Measurements from ENCODE around the gene HTR4. TPM values are rescaled to one million over a fixed set of nuclear protein-coding genes. Genes with fewer than 3 reads are reported as not detected.

HTR4 gene
- total and polyA plus RNA-seq, 4 experiments from 2014 or later = not detected

GRCh38 chr5:148511810-148512347 is 142.4 kb downstream of the HTR4 start:
- H3K4me1 Mint-ChIP-seq = no peaks in the 10 kb centered on the region
- Histone ChIP-seq H3K9me3 (ENCODE audit: control insufficient read depth in 1 of 2, low read length in 2 of 2) (no peaks in the 10 kb centered on the region), H3K4me1 (ENCODE audit: insufficient read depth, low read length) (no peaks in the 10 kb centered on the region), H3K27ac (ENCODE audit: low read depth, low read length) (no peak overlapping the region), H3K4me3 (ENCODE audit: low read length in 2 of 2) (no peak overlapping the region), H3K36me3 (ENCODE audit: insufficient read depth, low read length) (no peaks in the 10 kb centered on the region), H3K27me3 (ENCODE audit: insufficient read depth, low read length) (no peaks in the 10 kb centered on the region)
- intact Hi-C loops (cut with micrococcal nuclease) = no loop called here
- no peak for DNase-seq
- peaks cover 0 to 7% (median 0%) of the 10 kb centered on the region in 8 donors for H3K9me3 Mint-ChIP-seq
- H3K27ac Mint-ChIP-seq = no peak overlapping the region
- H3K27me3 Mint-ChIP-seq = no peaks in the 10 kb centered on the region
- ChIA-PET CTCF (ENCODE audit: partially characterized antibody) (no interaction called here), POLR2A (ENCODE audit: partially characterized antibody) (no interaction called here)
- H3K4me3 Mint-ChIP-seq = no peak overlapping the region
- H3K36me3 Mint-ChIP-seq = no peaks in the 10 kb centered on the region

DNA sequence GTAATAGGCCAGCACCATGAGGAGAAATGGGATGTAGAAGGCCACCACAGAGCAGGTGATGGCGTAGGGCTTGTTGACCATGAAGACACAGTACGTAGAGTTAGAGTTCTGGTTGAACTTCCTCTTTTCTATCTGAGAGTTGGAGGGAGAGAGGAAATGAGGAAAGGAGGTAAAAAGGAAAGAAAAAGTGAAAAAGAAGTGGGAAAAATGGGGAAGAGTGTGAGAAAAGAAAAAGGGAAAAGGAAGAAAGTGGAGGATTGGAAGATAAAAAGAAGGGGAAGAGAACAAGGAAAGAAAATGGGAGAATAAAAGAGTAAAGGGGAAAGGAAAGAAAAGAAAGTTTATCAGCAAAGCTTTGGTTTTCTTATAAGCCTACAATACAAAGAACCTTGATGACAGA is 144.4 kb downstream of the HTR4 start:
- no peaks in the 10 kb centered on the region for H3K4me1 Mint-ChIP-seq
- Histone ChIP-seq H3K27me3 (ENCODE audit: insufficient read depth, low read length) (no peaks in the 10 kb centered on the region), H3K4me3 (ENCODE audit: low read length in 2 of 2) (no peak overlapping the region), H3K36me3 (ENCODE audit: insufficient read depth, low read length) (no peaks in the 10 kb centered on the region), H3K4me1 (ENCODE audit: insufficient read depth, low read length) (no peaks in the 10 kb centered on the region), H3K27ac (ENCODE audit: low read depth, low read length) (no peak overlapping the region), H3K9me3 (ENCODE audit: control insufficient read depth in 1 of 2, low read length in 2 of 2) (no peaks in the 10 kb centered on the region)
- DNase-seq = no peak
- H3K36me3 Mint-ChIP-seq = no peaks in the 10 kb centered on the region
- peaks cover 0 to 7% (median 4%) of the 10 kb centered on the region in 8 donors for H3K9me3 Mint-ChIP-seq
- ChIA-PET POLR2A (ENCODE audit: partially characterized antibody) (no interaction called here), CTCF (ENCODE audit: partially characterized antibody) (no interaction called here)
- H3K4me3 Mint-ChIP-seq = no peak overlapping the region
- intact Hi-C loops (cut with micrococcal nuclease) = no loop called here
- H3K27me3 Mint-ChIP-seq = no peaks in the 10 kb centered on the region
- no peak overlapping the region for H3K27ac Mint-ChIP-seq

- no peak overlapping the region for H3K27ac Mint-ChIP-seq
- H3K36me3 Mint-ChIP-seq = no peaks in the 10 kb centered on the region
- Histone ChIP-seq H3K27ac (ENCODE audit: low read depth, low read length) (no peak overlapping the region), H3K9me3 (ENCODE audit: control insufficient read depth in 1 of 2, low read length in 2 of 2) (no peaks in the 10 kb centered on the region), H3K27me3 (ENCODE audit: insufficient read depth, low read length) (no peaks in the 10 kb centered on the region), H3K4me3 (ENCODE audit: low read length in 2 of 2) (no peak overlapping the region), H3K36me3 (ENCODE audit: insufficient read depth, low read length) (no peaks in the 10 kb centered on the region), H3K4me1 (ENCODE audit: insufficient read depth, low read length) (no peaks in the 10 kb centered on the region)
- H3K4me1 Mint-ChIP-seq = no peaks in the 10 kb centered on the region
- H3K9me3 Mint-ChIP-seq = peaks cover 0 to 18% (median 4%) of the 10 kb centered on the region in 8 donors
- no peak for DNase-seq
- ChIA-PET CTCF (ENCODE audit: partially characterized antibody) (no interaction called here), POLR2A (ENCODE audit: partially characterized antibody) (no interaction called here)
- intact Hi-C loops (cut with micrococcal nuclease) = no loop called here
- peaks cover 3 to 5% of the 10 kb centered on the region in 2 donors for H3K27me3 Mint-ChIP-seq
- H3K4me3 Mint-ChIP-seq = no peak overlapping the region
Measured at GRCh38 chr5:148507648-148508047, 146.7 kb downstream of the HTR4 start.

- Histone ChIP-seq H3K4me1 (ENCODE audit: insufficient read depth, low read length) (no peaks in the 10 kb centered on the region), H3K27ac (ENCODE audit: low read depth, low read length) (no peak overlapping the region), H3K9me3 (ENCODE audit: control insufficient read depth in 1 of 2, low read length in 2 of 2) (no peaks in the 10 kb centered on the region), H3K27me3 (ENCODE audit: insufficient read depth, low read length) (no peaks in the 10 kb centered on the region), H3K4me3 (ENCODE audit: low read length in 2 of 2) (no peak overlapping the region), H3K36me3 (ENCODE audit: insufficient read depth, low read length) (no peaks in the 10 kb centered on the region)
- Mint-ChIP-seq H3K27ac (no peak overlapping the region), H3K27me3 (peaks cover 16 to 28% of the 10 kb centered on the region in 2 donors), H3K9me3 (peaks cover 0 to 8% (median 0%) of the 10 kb centered on the region in 8 donors), H3K4me3 (no peak overlapping the region), H3K36me3 (no peaks in the 10 kb centered on the region), H3K4me1 (no peaks in the 10 kb centered on the region)
- no peak for DNase-seq
- intact Hi-C loops (cut with micrococcal nuclease) = no loop called here
- POLR2A ChIA-PET (ENCODE audit: partially characterized antibody) = no interaction called here
- CTCF ChIA-PET (ENCODE audit: partially characterized antibody) = no interaction called here
Measured at GRCh38 chr5:148499452-148499851, 154.9 kb downstream of the HTR4 start.

DNA sequence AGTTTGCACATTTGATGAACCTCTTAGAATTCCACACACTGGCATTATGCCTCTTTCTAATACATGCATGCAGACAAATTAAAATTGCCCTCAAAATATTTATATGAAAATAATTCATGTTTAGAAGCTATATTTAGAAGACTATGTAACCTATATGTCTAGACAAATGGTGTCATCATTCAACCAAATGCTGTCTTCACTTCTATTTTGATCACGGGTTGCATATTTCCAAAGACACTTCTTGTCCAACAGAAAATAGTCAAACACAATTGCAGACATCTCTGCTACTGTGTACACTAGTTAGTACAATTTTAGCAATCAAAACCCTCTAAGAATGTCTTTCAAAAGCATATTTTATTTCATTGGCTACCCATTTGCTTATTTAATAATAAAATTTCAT is 156.6 kb downstream of the HTR4 start:
- Mint-ChIP-seq H3K4me3 (no peak overlapping the region), H3K4me1 (no peaks in the 10 kb centered on the region), H3K36me3 (no peaks in the 10 kb centered on the region), H3K27me3 (peaks cover 17 to 24% of the 10 kb centered on the region in 2 donors), H3K27ac (no peak overlapping the region), H3K9me3 (no peaks in the 10 kb centered on the region)
- Histone ChIP-seq H3K9me3 (ENCODE audit: control insufficient read depth in 1 of 2, low read length in 2 of 2) (no peaks in the 10 kb centered on the region), H3K27ac (ENCODE audit: low read depth, low read length) (no peak overlapping the region), H3K27me3 (ENCODE audit: insufficient read depth, low read length) (no peaks in the 10 kb centered on the region), H3K4me3 (ENCODE audit: low read length in 2 of 2) (no peak overlapping the region), H3K4me1 (ENCODE audit: insufficient read depth, low read length) (no peaks in the 10 kb centered on the region), H3K36me3 (ENCODE audit: insufficient read depth, low read length) (no peaks in the 10 kb centered on the region)
- ChIA-PET CTCF (ENCODE audit: partially characterized antibody) (no interaction called here), POLR2A (ENCODE audit: partially characterized antibody) (no interaction called here)
- intact Hi-C loops (cut with micrococcal nuclease) = no loop called here
- no peak for DNase-seq

- Histone ChIP-seq H3K4me1 (ENCODE audit: insufficient read depth, low read length) (no peaks in the 10 kb centered on the region), H3K27ac (ENCODE audit: low read depth, low read length) (no peak overlapping the region), H3K9me3 (ENCODE audit: control insufficient read depth in 1 of 2, low read length in 2 of 2) (no peaks in the 10 kb centered on the region), H3K4me3 (ENCODE audit: low read length in 2 of 2) (no peak overlapping the region), H3K27me3 (ENCODE audit: insufficient read depth, low read length) (no peaks in the 10 kb centered on the region), H3K36me3 (ENCODE audit: insufficient read depth, low read length) (no peaks in the 10 kb centered on the region)
- Mint-ChIP-seq H3K9me3 (no peaks in the 10 kb centered on the region), H3K27ac (no peak overlapping the region), H3K4me3 (no peak overlapping the region), H3K27me3 (peaks cover 21 to 29% of the 10 kb centered on the region in 2 donors), H3K4me1 (no peaks in the 10 kb centered on the region), H3K36me3 (no peaks in the 10 kb centered on the region)
- no peak for DNase-seq
- intact Hi-C loops (cut with micrococcal nuclease) = no loop called here
- CTCF ChIA-PET (ENCODE audit: partially characterized antibody) = no interaction called here
- POLR2A ChIA-PET (ENCODE audit: partially characterized antibody) = no interaction called here
Measured at GRCh38 chr5:148492351-148492750, 162.0 kb downstream of the HTR4 start.

DNA sequence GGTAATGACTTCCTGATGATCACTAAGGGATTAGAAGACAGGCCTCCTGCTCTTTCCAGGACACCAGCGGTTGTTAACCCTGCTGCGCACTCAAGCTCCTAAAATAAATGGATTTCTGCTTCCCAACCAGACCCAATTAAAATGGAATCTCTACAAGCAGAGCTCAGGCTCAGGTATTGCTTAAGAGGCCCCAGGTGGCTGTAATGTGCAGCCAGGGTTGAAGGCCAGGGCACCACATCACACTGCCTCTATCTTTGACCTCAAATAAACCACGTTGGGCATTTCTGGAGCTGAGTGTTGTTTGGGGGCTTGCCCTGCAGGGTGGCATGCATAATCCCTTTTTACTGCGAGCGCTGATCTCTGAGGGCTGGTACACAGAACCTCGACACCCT is 162.5 kb downstream of the HTR4 start:
- Histone ChIP-seq H3K36me3 (ENCODE audit: insufficient read depth, low read length) (no peaks in the 10 kb centered on the region), H3K9me3 (ENCODE audit: control insufficient read depth in 1 of 2, low read length in 2 of 2) (no peaks in the 10 kb centered on the region), H3K4me3 (ENCODE audit: low read length in 2 of 2) (no peak overlapping the region), H3K27me3 (ENCODE audit: insufficient read depth, low read length) (no peaks in the 10 kb centered on the region), H3K4me1 (ENCODE audit: insufficient read depth, low read length) (no peaks in the 10 kb centered on the region), H3K27ac (ENCODE audit: low read depth, low read length) (no peak overlapping the region)
- CTCF ChIA-PET (ENCODE audit: partially characterized antibody) = no interaction called here
- no peaks in the 10 kb centered on the region for H3K4me1 Mint-ChIP-seq
- H3K27ac Mint-ChIP-seq = no peak overlapping the region
- POLR2A ChIA-PET (ENCODE audit: partially characterized antibody) = no interaction called here
- intact Hi-C loops (cut with micrococcal nuclease) = no loop called here
- no peaks in the 10 kb centered on the region for H3K9me3 Mint-ChIP-seq
- peaks cover 23 to 31% of the 10 kb centered on the region in 2 donors for H3K27me3 Mint-ChIP-seq
- no peak for DNase-seq
- H3K4me3 Mint-ChIP-seq = no peak overlapping the region
- no peaks in the 10 kb centered on the region for H3K36me3 Mint-ChIP-seq

All from CD4-positive, alpha-beta memory T cell (primary cell).